ENCODE measurements around the gene ABCG8.

Gene ABCG8

GRCh38 chr2:43837831-43838559, 776 bp upstream of the ABCG8 start:
- no peaks in the 10 kb centered on the region; the same call in 1 of the 2 replicates for H3K27me3 ChIP-seq (replicated peaks; ENCODE audit: control insufficient read depth, insufficient read depth, low read length)
- no peak for TF ChIP-seq CTCF (IDR thresholded peaks at IDR 0.05; ENCODE audit: insufficient read depth, low read length, poor library complexity, severe bottlenecking)
- no peak for DNase-seq (ENCODE audit: extremely low read depth, insufficient read length)

GRCh38 chr2:43839776-43840564, 1.2 kb downstream of the ABCG8 start:
- TF ChIP-seq CTCF (IDR thresholded peaks at IDR 0.05; ENCODE audit: insufficient read depth, low read length, poor library complexity, severe bottlenecking), result no peak
- Histone ChIP-seq H3K4me3 (replicated peaks; ENCODE audit: low read depth, low read length) (no peak overlapping the region), H3K36me3 (ENCODE audit: control insufficient read depth, insufficient read depth, low read length) (no peaks in the 10 kb centered on the region), H3K27me3 (replicated peaks; ENCODE audit: control insufficient read depth, insufficient read depth, low read length) (no peaks in the 10 kb centered on the region; the same call in 1 of the 2 replicates)
- no peak for DNase-seq (ENCODE audit: extremely low read depth, insufficient read length)

More at GRCh38 chr2:43837831-43838559, 776 bp upstream of the ABCG8 start:
- Histone ChIP-seq H3K4me3 (replicated peaks; ENCODE audit: low read depth, low read length) (no peak overlapping the region), H3K36me3 (ENCODE audit: control insufficient read depth, insufficient read depth, low read length) (no peaks in the 10 kb centered on the region)

GRCh38 chr2:43840965-43841364, 2.2 kb downstream of the ABCG8 start:
- H3K4me3 ChIP-seq (replicated peaks; ENCODE audit: low read depth, low read length), result no peak overlapping the region
- no peaks in the 10 kb centered on the region for H3K36me3 ChIP-seq (ENCODE audit: control insufficient read depth, insufficient read depth, low read length)
- TF ChIP-seq CTCF (IDR thresholded peaks at IDR 0.05; ENCODE audit: insufficient read depth, low read length, poor library complexity, severe bottlenecking), result no peak
- DNase-seq (ENCODE audit: extremely low read depth, insufficient read length), result no peak
- H3K27me3 ChIP-seq (replicated peaks; ENCODE audit: control insufficient read depth, insufficient read depth, low read length), result no peaks in the 10 kb centered on the region; the same call in 1 of the 2 replicates

- H3K36me3 ChIP-seq (ENCODE audit: control insufficient read depth, insufficient read depth, low read length), result no peaks in the 10 kb centered on the region
- H3K27me3 ChIP-seq (replicated peaks; ENCODE audit: control insufficient read depth, insufficient read depth, low read length), result no peaks in the 10 kb centered on the region; the same call in 1 of the 2 replicates
- no peak for DNase-seq (ENCODE audit: extremely low read depth, insufficient read length)
- TF ChIP-seq CTCF (IDR thresholded peaks at IDR 0.05; ENCODE audit: insufficient read depth, low read length, poor library complexity, severe bottlenecking), result no peak
- no peak overlapping the region for H3K4me3 ChIP-seq (replicated peaks; ENCODE audit: low read depth, low read length)
Observed at GRCh38 chr2:43841949-43842865, 3.4 kb downstream of the ABCG8 start.

- no peak for TF ChIP-seq CTCF (IDR thresholded peaks at IDR 0.05; ENCODE audit: insufficient read depth, low read length, poor library complexity, severe bottlenecking)
- no peak for DNase-seq (ENCODE audit: extremely low read depth, insufficient read length)
- H3K4me3 ChIP-seq (replicated peaks; ENCODE audit: low read depth, low read length), result no peak overlapping the region
- no peaks in the 10 kb centered on the region for H3K36me3 ChIP-seq (ENCODE audit: control insufficient read depth, insufficient read depth, low read length)
- H3K27me3 ChIP-seq (replicated peaks; ENCODE audit: control insufficient read depth, insufficient read depth, low read length), result no peaks in the 10 kb centered on the region; the same call in 1 of the 2 replicates
Observed at GRCh38 chr2:43842866-43843226, 4.1 kb downstream of the ABCG8 start.
